GM12865 (cell line): ENCODE data around the gene MDP1.

Experiments used
- DNase-seq: peaks from one replicate; pipeline ENCODE4 v3.0.0; 2010; ENCODE audit warnings: low read depth
- H3K4me3 ChIP-seq: 2 replicates; pipeline ENCODE4 v1.5.1; 2011; ENCODE audit warnings: mild to moderate bottlenecking, low read depth, low read length, control low read depth
- TF ChIP-seq, protein P1 (sequence below): IDR thresholded peaks from 2 replicates; pipeline ENCODE4 v1.5.1; 2011; ENCODE audit warnings: low read length, control low read depth, low read depth, inconsistent platforms; ENCODE audit not compliant: insufficient read depth; ENCODE audit errors: missing control alignments

MDP1 gene

DNA sequence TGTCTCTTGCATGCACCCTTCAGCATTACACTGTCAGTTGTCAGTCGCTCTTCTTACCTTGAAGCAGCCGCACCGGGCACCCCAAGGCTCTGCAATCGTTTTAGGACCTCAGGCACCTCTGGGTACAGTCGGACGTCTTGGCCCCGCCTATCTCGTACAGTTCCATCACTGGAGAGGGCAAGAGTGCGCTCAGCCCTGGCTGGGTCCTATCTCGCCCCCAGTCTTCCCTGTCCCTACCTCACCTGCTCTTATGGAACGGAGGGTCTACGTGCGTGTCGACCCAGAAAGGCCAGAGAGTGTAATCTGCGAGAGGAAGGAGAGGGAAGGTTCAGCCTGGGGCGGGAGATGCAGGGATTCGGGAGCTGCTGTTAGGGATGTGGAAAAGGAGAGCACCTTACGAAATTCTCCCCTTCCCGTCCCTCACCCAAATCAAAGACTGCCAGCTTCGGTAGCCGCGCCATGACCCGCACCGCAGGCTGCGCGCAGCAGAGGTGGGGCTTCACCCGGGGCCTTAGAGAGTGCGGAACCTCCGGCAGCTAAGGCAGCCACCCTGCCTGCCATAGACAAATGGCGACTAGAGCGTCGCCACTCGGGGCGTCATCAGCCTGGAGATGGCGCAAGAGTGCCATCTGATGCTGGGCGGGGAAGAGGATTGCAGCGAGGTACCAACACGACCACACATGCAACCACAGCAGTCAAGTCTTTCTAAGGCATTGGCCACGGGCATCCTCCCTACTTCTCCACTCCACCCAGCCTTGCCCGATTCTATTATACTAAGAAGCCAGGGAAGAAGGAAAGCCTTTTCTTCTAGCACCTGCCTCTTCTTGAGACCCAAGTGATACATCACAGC lies at the start of gene MDP1:
MDP1 (minus strand) TSS at position 572 of the 850 bp plus-strand sequence; CDS start at position 461, 111 bp downstream.
- TF ChIP-seq, protein P1, sequence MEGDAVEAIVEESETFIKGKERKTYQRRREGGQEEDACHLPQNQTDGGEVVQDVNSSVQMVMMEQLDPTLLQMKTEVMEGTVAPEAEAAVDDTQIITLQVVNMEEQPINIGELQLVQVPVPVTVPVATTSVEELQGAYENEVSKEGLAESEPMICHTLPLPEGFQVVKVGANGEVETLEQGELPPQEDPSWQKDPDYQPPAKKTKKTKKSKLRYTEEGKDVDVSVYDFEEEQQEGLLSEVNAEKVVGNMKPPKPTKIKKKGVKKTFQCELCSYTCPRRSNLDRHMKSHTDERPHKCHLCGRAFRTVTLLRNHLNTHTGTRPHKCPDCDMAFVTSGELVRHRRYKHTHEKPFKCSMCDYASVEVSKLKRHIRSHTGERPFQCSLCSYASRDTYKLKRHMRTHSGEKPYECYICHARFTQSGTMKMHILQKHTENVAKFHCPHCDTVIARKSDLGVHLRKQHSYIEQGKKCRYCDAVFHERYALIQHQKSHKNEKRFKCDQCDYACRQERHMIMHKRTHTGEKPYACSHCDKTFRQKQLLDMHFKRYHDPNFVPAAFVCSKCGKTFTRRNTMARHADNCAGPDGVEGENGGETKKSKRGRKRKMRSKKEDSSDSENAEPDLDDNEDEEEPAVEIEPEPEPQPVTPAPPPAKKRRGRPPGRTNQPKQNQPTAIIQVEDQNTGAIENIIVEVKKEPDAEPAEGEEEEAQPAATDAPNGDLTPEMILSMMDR: peak; percentile 84
- DNase-seq: peak; percentile 94
- H3K4me3 ChIP-seq: peak within 1 kb of the TSS; percentile 74

GRCh38 chr14:24264298-24264697 lies 48.4 kb upstream of the MDP1 start:
- H3K4me3 ChIP-seq: no peak overlapping the region
- no peak for DNase-seq
- TF ChIP-seq, protein P1: no peak

DNA sequence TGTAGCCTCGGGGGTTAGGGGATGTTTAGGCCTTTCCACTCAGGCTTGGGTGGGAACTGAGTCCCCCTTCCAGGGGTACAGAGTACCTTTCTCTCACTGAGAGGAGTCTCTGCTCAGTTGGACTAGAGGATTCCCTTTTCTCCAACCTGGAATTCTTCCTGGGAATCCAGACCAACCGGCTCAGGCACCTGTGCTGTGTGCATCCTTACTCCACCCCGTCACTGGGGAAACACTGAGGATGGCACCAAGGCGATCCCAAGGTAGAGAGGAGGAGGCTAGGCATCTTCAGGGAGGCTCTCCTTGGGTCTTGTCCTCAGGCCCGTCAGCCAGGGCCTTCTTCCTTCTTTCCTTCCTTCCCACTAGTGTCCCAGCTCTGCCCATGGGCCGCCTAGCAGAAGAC lies 48.0 kb upstream of the MDP1 start:
- no peak overlapping the region for H3K4me3 ChIP-seq
- no peak for DNase-seq
- TF ChIP-seq, protein P1: no peak

GRCh38 chr14:24262821-24263733 lies 47.2 kb upstream of the MDP1 start, which contains the start of gene TGM1:
TGM1 (minus strand) TSS chr14:24263177; CDS start chr14:24262352, 825 bp downstream.
- no peak for DNase-seq
- no peak within 1 kb of the TSS for H3K4me3 ChIP-seq
- TF ChIP-seq, protein P1: no peak

- TF ChIP-seq, protein P1: no peak
- DNase-seq: no peak
- no peak overlapping the region for H3K4me3 ChIP-seq
Observed at GRCh38 chr14:24261969-24262327, 46.1 kb upstream of the MDP1 start.

GRCh38 chr14:24261256-24261968 lies 45.5 kb upstream of the MDP1 start:
- no peak for DNase-seq
- no peak overlapping the region for H3K4me3 ChIP-seq
- TF ChIP-seq, protein P1: no peak
